PC-9 (cell line): ENCODE measurements around the gene CARS2.

ENCODE experiments used
- CTCF ChIP-seq: fragments of 200-600 bp; sonication (generic); conservative IDR thresholded peaks from 2 replicates; pipeline ENCODE4 v1.6.1; 2017; ENCODE audit warnings: mixed run types, antibody characterized with exemption, mild to moderate bottlenecking, moderate library complexity
- EZH2 ChIP-seq: fragments of 200-600 bp; sonication (generic); IDR thresholded peaks from 2 replicates; pipeline ENCODE4 v1.8.0; 2017; ENCODE audit warnings: antibody characterized with exemption, low read depth

- TF ChIP-seq CTCF (no peak), EZH2 (no peak)
Measured at GRCh38 chr13:110633776-110634175, 72.1 kb downstream of the CARS2 start.
